SK-N-MC (cell line): ENCODE measurements around the gene FBXL3.

Experiments
- EZH2 ChIP-seq: fragments of 200-600 bp; sonication (generic); IDR thresholded peaks from one replicate; pipeline ENCODE4 v1.6.1; 2017; ENCODE audit warnings: antibody characterized with exemption
- POLR2AphosphoS5 ChIP-seq: IDR thresholded peaks from 2 replicates; pipeline ENCODE4 v1.6.1; 2012; ENCODE audit warnings: mild to moderate bottlenecking, low read depth, low read length, borderline replicate concordance

- TF ChIP-seq POLR2AphosphoS5 (no peak), EZH2 (no peak)
These were observed 71.3 kb downstream of the FBXL3 start for GRCh38 chr13:76955661-76956060.
